HG03196 (cell line): ENCODE measurements around the gene PSORS1C2.

Experiments
- ATAC-seq: cut with Tn5 transposase; IDR thresholded peaks from one replicate; pipeline ENCODE4 v1.9.1; 2021; ENCODE audit not compliant: unreplicated experiment

Gene PSORS1C2

DNA sequence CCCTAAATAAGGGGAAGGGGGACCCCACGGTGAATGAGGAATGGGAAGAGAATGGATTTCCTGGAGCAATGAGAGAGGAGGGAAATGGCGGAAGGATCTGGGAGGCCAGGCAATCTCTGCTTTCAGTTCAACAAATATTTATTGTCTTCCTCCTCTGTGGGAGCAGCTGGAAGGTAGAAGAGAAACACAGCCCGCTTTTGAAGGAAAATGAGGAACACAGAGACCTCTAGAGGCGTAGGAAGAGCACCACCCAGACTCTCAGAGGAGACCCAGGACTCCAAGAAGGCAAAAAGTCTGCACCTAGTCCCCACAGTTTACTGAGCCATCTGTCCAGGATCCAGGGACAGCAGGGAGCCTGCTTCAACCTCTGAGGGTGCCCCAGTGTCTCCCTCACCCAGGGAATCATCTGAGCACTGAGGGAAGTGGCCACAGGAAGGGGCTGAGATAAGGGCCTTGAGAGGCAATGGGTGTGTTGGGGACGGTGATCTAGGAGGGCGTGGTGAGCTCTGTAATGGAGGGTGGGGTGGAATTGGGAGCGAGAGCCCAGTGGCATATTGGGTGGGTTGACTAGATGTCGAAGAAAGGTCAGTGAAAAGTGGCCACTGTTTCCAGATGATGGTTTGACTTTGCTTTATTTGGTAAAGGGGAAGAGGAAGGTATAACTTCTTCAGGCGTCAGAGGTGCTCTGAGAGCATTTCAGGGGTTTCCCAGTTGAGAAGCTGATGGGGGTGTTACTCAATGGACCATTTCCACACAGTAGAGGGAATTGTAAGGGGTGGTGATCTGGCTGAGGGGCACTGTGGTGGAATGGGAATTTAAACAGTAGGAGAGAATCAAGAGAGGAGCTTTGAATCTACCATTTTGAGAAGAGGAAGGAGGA lies 23.7 kb downstream of the PSORS1C2 start:
- ATAC-seq, result no peak

DNA sequence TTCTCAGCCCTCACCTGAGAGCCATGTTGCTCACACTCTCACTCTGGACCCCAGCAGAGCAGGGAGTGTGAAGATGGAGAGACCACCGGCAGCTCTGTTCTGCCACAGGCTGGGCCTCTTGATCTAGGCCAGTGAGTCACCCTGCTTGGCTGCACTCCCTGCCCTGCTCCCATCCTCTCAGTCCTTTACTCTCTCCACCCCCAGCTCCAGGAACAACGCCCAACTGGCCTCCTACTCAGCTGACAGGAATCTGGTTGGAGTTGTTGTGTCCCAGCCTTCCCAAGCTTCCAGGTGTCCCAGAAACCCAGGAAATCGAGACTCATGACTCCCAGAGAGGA lies 24.4 kb downstream of the PSORS1C2 start, which contains the start of gene PSORS1C1:
Gene PSORS1C1, plus strand, starts transcription at position 260 of the 338 bp plus-strand sequence. CDS start 14,833 bp downstream, outside the sequence.
- no peak for ATAC-seq

DNA sequence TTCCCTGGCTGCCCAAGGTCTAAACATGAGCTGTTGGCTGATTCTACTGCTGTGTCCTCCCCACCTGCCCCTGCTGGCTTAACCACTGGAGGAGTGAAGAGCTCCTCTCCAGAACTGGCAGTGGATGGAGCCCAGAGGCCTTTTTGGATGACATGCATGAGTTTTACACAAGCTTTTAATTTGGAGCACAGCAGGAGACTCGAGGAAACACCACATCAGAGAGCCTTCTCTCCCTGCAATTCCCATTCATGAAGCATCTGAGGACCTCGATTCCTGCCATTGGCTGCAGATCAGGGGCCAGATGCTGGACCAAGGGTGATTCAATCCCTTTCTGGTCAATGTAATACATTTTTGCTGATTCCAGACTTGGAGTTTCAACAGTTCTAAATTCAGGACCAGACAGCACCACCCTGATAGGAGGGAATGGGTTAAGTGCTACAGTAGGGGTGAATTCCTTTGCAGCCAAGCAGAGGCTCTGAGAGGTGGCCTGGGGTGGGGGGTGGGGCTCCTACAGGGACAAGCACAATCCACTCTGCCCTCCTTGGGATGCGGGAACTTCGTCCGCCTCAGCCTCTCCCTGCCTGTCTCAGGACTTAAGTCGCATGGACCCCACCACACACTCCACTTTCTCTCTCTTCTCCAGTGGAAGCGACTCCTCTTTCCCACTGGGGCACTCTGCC lies 24.9 kb downstream of the PSORS1C2 start:
- ATAC-seq, result no peak

DNA sequence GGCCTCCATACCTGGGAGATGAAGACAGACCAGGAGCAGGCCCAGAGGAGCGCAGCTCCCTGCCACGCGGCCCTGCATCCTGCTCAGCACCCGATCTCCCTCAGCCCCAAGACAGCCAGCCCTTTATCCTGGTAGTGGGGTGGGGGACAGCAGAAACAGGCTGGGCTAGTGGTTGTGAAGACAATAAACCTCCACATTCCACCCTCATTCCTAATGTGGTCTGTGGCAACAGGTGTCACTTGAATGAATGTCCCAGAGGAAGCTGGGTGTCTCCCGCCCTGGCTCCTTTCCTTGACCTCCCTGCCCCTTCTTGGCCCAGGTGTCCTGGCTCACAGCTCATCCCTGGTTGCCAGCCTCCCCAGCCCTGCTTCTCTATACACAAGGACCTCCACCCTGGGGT lies 26.4 kb downstream of the PSORS1C2 start, which contains the start of gene C6orf15:
Gene C6orf15, minus strand, starts transcription at position 98 of the 400 bp plus-strand sequence. Its CDS starts 20 bp downstream, at position 78.
- ATAC-seq, result no peak

DNA sequence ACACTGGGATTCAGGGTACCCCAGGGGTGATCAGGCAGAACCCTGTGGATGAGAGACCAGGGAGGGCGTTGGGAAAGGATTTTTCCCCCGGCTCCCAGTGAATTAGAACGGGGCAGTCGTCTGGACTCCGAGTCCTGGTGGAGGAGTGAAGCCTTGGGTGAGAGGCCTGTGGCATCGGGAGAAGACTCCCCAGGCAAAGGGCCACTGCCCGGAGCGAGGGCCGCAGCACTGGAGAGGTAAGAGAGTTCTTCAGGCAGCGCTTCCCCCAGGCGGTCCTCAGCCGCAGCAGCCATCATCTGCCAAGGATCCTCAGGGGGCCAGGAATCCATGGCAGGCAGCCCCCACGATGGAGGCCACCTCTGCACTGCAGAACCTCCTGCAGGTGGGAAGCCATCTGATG lies 27.2 kb downstream of the PSORS1C2 start:
- ATAC-seq, result no peak

DNA sequence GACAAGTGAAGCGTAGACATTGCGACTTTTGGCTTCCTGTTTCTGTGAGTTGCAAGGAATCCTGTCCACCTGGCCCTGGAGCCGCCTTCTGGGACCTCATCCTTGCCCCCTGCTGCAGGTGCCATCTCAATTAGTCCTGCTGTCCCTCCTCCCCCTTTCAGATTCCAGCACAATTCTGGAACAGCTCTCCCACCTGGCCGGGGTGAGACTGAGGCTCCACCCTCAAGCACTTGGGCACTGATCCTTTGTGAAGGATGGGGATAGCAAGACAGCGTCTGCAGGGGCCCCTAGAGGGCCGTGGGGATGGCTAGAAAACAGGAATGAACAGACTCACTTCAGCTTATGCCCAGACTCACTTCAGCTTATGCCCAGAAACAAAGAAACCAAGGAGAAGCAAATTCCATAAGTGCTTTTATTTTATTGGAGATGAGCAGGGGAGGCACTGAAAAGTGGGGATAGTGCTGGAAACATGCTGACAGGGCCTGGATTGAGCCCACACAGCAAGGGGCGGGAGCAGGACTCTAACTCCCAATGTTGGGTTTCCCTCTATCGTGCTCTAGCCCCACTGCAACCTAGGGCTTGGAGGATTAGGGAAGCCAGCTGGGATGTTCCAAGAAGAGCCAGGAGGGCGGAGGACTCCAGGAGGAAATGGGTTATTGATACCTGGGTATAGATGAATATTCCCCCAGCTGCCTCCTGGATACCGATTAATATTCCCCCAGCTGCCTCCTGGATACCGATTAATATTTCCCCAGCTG lies 27.9 kb downstream of the PSORS1C2 start:
- ATAC-seq, result no peak

DNA sequence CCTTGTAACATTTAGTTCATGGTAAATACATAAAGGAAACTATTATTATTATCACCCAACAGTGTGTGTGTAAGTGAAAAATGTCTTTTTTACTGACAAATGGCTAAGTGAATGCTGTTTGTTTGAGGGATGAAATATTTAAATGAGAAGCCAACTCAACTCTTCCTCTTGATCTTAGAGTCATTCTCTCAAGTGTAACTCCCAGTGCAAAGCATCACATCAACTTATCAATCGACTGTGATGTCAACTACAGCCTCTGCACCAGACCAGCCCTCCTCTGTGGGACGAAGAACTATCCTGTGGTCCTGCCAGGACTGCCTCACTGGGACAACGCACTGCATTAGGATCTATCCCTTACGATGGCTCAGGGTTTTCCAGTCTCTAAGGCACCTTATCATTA lies 31.8 kb downstream of the PSORS1C2 start:
- ATAC-seq, result no peak

DNA sequence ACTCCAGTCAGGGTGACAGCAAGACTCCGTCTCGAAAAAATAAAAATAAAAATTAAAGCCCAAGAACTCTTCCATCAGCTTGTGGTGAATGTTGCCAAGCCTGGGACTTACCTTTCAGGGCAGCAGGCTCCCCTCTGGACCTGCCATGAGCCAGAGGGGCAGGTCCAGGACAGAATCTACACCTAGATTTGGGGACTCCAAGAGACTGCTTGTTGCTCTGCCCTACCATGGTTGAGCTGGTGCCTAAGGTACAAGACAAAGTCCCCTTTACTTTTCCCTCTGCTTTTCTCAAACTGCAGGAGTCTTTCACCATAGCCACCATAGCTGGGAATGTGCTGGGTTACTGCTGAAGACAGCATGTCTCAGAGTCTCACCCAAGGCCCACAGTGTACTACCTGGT lies 35.7 kb downstream of the PSORS1C2 start:
- no peak for ATAC-seq

DNA sequence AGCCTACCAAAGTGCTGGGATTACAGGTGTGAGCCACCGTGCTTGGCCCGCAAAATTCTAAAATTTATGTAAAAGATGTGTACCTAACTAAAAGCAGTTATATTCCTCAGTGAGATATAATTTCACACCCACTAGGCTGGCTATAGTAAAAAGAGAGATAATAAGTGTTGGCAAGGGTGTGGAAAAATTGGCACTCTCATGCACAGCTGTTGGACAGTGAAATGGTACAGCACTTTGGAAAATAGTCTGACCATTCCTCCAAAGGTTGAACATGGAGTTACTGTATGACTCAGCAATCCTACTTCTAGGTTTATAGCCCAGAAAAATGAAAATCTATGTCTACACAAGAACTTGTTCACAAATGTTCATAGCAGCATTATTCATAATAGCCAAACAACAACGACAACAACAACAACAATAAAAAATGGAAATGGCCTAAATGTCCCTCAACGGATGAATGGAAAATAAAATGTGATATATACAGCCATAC lies 40.4 kb downstream of the PSORS1C2 start:
- no peak for ATAC-seq

DNA sequence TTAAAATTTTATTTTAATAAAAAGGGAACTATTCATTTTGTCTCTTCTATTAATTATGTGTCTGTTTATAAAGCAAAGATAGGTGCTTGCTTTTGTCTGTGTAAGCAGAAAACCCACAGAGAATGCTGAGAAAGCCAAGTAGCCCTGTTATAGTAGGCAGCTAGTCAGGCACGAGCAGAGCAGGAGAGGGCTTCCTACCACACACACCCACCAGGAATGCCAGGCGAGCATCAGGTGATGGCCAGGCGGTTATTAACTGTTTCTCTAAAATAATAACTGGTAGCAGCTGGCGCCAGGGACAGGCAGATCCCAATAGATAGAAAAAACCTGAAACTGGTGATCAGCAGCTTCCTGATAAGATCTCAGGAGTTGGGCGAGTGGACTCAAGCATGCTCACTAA lies 42.2 kb downstream of the PSORS1C2 start:
- no peak for ATAC-seq

DNA sequence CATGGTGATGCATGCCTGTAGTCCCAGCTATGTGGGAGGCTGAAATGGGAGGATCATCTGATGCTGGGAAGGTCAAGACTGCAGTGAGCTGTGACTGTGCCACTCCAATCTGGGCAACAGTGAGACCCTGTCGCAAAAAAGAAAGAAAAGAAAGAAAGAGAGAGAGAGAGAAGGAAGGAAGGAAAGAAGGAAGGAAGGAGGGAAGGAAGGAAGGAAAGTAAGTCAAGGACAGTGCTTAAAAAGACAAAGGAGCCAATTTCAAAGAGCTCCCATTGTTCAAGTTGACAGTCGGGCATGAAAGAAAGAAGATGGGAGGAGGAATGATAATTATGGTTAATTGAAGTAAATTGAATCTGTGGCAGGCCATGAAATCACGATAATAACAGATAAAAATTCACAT lies 42.7 kb downstream of the PSORS1C2 start:
- ATAC-seq, result no peak

DNA sequence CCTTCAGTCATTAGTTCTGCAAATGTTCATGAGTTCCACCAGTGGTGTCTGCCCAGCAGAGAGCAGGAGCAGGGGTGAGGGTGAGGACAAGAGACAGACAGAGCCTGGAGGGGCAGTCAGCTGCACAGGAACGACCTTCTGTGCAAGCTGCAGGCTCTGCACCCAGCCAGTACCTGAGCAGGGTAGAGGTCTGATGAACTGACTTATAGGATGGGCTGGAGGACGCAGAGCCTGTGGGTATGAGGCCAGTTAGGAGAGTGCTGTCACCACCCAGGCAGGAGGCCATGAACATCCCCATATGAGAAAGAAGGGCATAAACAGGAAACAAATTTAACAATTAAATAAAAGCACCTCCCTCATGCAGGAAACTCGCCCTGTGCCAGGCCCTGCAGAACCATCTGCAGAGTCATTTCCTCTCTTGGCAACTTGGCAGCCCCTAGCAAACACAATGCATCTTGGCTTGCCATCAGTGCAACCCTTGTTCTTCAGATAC lies 44.4 kb downstream of the PSORS1C2 start:
- ATAC-seq, result no peak

DNA sequence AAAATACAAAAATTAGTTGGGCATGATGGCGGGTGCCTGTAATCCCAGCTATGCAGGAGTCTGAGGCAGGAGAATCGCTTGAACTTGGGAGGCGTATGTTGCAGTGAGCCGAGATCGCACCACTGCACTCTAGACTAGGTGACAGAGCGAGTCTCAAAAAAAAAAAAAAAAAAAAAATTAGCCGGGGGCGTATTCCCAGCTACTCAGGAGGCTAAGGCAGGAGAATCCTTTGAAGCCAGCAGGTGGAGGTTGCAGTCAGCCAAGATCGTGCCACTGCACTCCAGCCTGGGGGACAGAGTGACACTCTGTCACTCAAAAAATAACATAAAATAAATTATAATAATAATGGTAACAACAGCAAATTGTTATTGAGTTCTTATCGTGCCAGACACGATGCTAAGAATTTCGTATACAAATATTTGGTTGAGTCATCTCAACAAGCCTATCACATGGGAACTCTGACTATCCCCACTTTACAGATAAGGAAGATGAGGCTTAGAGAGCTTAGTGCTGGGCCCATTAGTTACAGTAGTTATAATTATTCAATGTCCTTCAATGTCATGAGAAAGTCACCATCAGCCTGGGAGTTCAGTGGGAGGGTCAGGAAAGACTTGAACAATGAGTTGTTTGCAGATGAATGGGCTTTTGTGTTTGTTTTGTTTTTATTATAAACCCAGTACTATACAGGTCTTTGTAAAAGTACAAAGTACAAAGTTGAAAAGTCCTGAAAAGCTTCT lies 45.9 kb downstream of the PSORS1C2 start:
- no peak for ATAC-seq

DNA sequence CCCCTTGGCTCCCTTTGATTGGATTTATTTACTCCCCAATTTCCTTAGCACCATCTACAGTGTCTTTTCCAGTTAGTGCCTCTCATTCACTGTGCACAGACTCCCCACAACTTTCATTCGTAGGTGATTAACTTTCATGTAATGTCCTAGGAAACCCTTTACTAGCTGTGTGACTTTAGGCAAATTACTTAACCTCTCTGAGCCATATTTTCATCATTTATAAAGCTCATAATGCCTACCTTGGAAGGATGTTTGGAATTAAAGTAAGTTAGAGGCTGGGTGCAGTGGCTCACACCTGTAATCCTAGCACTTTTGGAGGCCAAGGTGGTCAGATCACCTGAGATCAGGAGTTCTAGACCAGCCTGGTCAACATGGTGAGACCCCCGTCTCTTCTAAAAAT lies 46.6 kb downstream of the PSORS1C2 start:
- no peak for ATAC-seq

DNA sequence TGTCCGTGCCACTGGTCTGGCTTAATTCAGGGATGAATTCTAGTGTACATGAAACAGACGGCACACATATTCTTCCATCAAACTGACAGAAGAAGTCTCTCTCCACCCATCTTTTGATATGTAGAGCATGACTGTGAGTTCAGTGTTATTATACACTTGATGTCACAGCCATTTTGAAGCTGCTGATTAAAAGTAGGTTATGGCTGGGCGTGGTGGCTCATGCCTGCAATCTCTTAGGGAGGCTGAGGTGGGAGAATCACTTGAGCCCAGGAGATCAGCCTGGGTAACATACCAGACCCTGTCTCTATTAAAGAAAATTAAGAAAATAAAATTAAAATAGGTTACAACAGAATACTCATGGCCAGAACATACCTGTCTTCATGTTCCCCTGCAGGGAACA lies 47.2 kb downstream of the PSORS1C2 start:
- ATAC-seq, result no peak

DNA sequence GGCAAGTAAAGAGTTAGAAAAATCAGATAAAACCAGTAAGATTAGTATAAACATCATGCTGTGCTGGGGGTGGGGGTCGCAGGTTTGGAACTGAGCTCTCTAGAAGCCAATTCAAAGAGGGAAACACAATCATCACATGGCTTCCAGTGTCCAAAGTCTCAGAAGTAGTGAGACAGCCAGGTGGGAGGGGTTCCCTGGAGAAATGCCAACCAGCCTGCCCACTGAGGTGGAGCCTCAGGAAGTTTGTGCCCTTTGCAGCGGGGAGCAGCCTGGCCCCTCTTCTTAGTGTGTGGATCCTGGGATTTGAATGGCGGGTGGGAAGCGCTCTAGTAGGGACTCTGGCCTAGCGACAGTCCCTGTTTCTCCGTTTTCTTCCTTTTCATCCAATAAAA lies 47.9 kb downstream of the PSORS1C2 start:
- no peak for ATAC-seq

DNA sequence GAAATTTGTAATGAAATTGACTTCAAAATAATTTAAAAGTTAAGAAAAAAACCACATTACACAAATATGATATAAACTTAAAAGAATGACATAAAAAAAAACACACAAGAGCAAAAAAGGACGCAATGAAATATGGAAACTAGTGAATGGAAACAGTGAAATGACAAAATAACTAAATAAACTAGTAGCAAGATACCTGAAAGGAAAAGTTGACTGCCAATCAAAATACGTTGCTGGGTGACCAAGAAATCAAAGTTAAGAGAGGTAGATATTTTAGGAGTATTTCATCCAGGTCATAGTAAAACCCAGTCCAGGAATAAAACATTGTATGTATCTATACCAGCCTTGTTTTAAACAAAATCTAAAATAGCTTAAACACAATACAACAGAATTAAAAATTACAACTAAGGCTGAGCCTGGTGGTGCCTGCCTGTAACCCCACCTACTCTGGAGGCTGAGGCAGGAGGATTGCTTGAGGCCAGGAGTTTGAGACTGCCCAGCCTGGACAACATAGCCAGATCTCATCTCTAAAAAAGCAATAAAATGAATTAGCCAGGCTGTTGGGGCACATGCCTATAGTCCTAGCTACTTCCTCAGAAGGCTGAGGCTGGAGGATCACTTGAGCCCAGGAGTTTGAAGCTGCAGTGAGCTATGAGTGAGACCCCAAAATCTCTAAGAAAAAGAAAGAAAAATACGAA lies 48.4 kb downstream of the PSORS1C2 start:
- no peak for ATAC-seq
